GM20000 (cell line): ENCODE data around the gene SLC4A4.

Source experiments
- DNase-seq: peaks from one replicate; pipeline ENCODE4 v3.0.0; 2012; ENCODE audit warnings: low spot score
- CTCF ChIP-seq: IDR thresholded peaks from 2 replicates; pipeline ENCODE4 v1.5.1; 2012; ENCODE audit warnings: mild to moderate bottlenecking, control low read depth; ENCODE audit errors: extremely low read depth, missing control alignments

The SLC4A4 gene

DNA sequence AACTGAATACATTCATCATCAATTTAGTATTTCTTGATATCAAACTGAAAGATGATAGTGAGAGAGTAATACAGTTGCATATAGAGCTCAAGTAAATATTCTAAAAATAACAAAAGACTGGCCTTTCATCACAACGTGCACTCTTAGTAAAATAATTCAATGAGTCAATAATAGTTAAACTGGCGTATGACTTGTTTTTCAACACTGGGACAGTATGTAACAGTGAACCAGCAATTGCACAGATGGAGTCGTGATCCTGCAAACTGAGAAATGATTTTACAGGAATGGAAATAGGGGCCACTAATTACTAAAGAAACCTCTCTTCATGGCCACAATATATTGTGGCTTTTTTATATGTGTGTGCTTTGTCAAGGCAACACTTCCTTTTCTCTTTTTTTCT, 137.4 kb downstream of the SLC4A4 start:
- no peak for TF ChIP-seq CTCF
- DNase-seq: no peak

- TF ChIP-seq CTCF: no peak
- no peak for DNase-seq
Observed at GRCh38 chr4:71486550-71487343, 147.9 kb downstream of the SLC4A4 start.

GRCh38 chr4:71487344-71487920, 148.6 kb downstream of the SLC4A4 start:
- no peak for TF ChIP-seq CTCF
- no peak for DNase-seq

DNA sequence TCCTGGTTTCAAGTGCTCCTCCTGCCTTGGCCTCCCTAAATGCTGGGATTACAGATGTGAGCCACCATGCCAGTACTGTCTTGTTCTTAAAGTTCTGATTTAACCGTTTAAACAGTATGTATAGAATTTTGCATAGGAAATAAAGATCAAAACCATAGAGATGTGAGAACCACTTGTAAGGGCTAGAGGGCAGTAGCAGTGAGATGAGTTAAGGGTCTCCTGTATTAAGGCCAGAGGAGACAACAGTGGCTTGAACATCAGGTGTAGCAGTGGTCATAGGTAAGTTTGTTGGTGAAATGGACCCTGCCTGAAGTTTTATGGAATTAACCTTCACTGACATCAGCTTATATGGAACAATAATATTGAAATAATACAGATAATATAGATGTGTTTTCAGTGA, 155.7 kb downstream of the SLC4A4 start:
- TF ChIP-seq CTCF: no peak
- no peak for DNase-seq

DNA sequence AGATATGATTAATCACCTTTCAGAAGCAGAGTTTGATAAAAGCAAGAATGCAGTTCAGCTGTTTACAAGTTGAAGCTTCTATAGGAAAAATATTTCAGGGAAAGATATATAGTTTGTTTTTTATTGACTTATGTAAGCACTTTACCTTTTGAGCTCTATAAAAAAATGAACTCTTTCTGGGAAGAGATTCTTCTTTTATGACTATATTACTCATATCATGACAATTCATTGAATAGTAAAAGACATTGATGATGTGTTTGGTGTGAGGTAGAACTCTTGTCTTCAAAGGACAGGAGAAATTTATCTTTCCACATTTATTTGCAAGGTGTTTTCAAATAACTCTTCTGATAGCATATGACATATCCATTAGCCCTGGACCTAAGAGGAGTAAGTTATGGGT, 156.6 kb downstream of the SLC4A4 start:
- DNase-seq: no peak
- no peak for TF ChIP-seq CTCF

- no peak for TF ChIP-seq CTCF
- DNase-seq: no peak
Observed at GRCh38 chr4:71497078-71497477, 158.3 kb downstream of the SLC4A4 start.

- DNase-seq: no peak
- TF ChIP-seq CTCF: no peak
Observed at GRCh38 chr4:71498002-71498401, 159.2 kb downstream of the SLC4A4 start.
